ENCODE data around the gene BRAP.
"Not testable (repeated sequence)": the region's sequence is repeated elsewhere in the genome, so short reads cannot be mapped to it uniquely, and the experiment has no call there.

BRAP gene

DNA sequence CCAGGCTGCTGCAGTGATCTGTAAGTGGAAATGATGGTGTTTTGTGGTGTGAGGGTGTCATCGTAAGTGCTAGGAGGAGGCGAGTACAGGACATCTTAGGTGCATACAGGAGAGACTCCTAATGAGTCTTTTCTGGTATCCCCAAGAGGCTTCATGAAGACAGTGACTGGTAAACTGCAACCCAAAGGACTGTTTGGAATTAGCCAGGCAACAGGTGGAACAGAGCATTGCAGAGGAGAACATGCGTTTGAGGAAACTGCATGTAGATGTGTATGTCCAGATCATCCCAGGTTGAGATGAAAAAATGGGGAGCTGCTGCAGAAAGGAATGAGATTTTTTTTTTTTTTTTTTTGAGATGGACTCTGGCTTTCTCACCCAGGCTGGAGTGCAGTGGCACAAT is 5.5 kb upstream of the BRAP start:
- Mint-ChIP-seq H3K36me3 (peaks cover 11% of the 10 kb centered on the region), H3K27me3 (no peaks in the 10 kb centered on the region), H3K4me1 (peaks cover 16% of the 10 kb centered on the region), H3K4me3 (no peak overlapping the region), H3K27ac (no peak overlapping the region), H3K9me3 (no peaks in the 10 kb centered on the region)
- no peak for ATAC-seq (ENCODE audit: low read depth)
- DNase-seq (ENCODE audit: low spot score in 2 of 2) = no peak

DNA sequence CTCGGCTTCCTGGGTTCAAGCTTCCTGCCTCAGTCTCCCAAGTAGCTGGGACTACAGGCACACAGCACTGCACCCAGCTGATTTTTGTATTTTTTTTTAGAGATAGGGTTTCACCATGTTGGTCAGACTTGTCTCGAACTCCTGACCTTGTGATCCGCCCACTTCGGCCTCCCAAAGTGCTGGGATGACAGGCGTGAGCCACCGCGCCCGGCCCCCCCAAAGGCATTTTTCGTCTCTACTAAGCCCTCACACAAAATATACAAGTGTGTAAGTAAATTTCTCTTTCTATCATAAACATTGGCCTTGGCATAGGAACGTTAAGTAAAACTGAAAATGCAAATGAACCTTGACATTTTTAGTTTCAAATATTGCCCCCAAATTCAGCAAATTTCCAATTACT is 2.2 kb upstream of the BRAP start:
- ATAC-seq (ENCODE audit: low read depth) = no peak
- peaks cover 3% of the 10 kb centered on the region for H3K36me3 Mint-ChIP-seq
- H3K27me3 Mint-ChIP-seq = no peaks in the 10 kb centered on the region
- peaks cover 30% of the 10 kb centered on the region for H3K4me1 Mint-ChIP-seq
- no peak overlapping the region for H3K4me3 Mint-ChIP-seq
- DNase-seq (ENCODE audit: low spot score in 2 of 2) = no peak
- no peak overlapping the region for H3K27ac Mint-ChIP-seq
- H3K9me3 Mint-ChIP-seq = no peaks in the 10 kb centered on the region

DNA sequence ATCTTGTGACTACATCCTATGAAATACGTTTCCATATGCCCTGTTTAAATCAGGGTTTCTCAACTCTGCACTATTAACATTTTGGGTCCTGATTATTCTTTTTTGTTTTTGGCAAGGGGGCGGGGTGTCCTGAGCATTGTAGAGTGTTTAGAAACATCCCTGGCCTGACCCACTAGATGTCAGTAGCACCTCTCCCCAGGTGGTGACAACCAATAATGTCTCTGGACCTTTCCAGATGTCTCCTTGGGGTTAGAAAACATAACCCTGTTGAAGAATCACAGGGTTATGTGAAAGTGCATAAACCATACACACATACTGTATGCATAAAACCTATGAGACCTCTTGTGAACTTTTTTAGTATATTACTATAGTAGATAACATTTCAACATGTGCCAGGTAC is 1.5 kb upstream of the BRAP start:
- H3K9me3 Mint-ChIP-seq = no peaks in the 10 kb centered on the region
- peaks cover 5% of the 10 kb centered on the region for H3K36me3 Mint-ChIP-seq
- ATAC-seq (ENCODE audit: low read depth) (no peak), DNase-seq (ENCODE audit: low spot score in 2 of 2) (no peak)
- peak overlapping the region; percentile 95 for H3K27ac Mint-ChIP-seq
- H3K27me3 Mint-ChIP-seq = no peaks in the 10 kb centered on the region
- H3K4me1 Mint-ChIP-seq = peaks cover 29% of the 10 kb centered on the region
- peak overlapping the region; percentile 97 for H3K4me3 Mint-ChIP-seq

DNA sequence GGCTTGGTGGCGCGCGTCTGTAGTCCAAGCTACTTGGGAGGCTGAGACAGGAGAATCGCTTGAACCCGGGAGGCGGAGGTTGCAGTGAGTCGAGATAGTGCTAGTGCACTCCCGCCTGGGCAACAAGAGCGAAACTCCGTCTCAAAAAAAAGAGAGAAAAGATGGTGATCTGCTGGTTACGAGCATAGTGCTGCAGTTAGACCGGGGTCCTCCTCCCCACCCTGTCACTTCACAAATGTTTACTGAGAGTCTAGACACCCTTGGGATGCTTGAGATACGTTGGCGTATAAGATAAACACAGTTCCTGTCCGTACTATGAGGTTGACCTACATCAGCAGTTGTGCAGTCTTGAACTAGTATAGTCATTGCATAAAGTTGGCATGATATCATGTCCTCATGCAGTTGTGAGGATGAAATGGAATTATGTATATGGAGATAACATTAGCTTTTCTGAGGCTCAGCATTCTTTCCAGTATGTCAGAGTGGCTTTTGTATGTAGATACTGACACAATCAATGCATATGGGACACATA is 884 bp upstream of the BRAP start:
- no peak for DNase-seq (ENCODE audit: low spot score in 2 of 2)
- Mint-ChIP-seq H3K9me3 (no peaks in the 10 kb centered on the region), H3K27me3 (no peaks in the 10 kb centered on the region)

DNA sequence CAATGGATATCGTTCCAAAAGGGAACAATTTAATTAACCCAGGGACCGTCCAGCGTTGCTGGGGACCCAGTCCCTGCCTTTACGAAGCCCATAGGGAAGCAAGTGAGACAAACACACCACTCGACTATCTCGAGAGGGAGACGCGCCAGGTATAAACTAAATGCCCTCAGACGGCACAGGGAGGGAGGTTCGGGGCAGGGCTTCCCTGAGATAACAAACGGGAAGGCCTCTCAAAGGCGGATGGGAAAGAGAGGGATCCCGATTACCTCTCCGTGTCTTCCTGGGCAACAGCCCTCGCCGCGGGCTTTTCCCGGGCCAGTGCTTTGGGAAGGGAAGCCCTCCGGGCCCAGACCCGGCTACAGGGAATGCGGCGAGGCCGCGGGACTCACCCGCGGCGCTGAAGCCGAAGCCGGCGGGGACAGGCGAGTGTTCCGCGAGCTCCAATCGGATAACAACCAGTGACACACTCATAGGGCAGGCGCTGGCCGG is 390 bp downstream of the BRAP start:
- Mint-ChIP-seq H3K4me3 (peak overlapping the region; percentile 97), H3K36me3 (peaks cover 8% of the 10 kb centered on the region), H3K27ac (peak overlapping the region; percentile 95), H3K4me1 (peaks cover 24% of the 10 kb centered on the region), H3K27me3 (no peaks in the 10 kb centered on the region), H3K9me3 (no peaks in the 10 kb centered on the region)
- ATAC-seq (ENCODE audit: low read depth) (no peak), DNase-seq (ENCODE audit: low spot score in 2 of 2) (no peak)

More for the DNA sequence above, 884 bp upstream of the BRAP start:
- Mint-ChIP-seq H3K4me3 (peak overlapping the region; percentile 97), H3K36me3 (peaks cover 6% of the 10 kb centered on the region), H3K4me1 (peaks cover 27% of the 10 kb centered on the region), H3K27ac (peak overlapping the region; percentile 95)
- ATAC-seq (ENCODE audit: low read depth) = no peak

DNA sequence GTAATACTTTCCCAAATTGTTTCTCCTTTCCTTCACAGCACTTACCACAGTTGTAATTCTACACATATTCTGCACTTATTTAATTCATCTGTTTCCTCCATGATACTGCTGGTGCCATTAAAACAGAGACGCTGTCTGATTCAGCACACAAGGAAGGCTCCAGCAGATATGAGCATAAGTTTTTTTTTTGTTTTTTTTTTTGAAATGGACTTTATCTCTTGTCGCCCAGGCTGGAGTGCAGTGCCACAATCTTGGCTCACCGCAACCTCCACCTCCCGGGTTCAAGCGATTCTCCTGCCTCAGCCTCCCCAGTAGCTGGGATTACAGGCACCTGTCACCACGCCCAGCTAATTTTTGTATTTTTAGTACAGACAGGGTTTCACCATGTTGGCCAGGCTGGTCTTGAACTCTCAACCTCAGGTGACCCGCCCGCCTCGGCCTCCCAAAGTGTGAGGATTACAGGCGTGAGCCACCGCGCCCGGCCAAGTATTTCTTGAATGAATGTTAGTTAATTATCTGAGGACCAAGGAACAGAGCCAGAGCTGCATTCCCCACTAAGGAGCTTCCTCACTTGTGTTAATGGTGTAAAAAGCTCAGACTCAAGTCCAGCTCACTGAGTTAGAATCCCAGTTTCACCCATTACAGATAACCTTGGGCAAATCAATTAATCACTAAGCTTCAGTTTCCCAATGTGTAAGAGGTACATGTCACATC is 1.1 kb downstream of the BRAP start:
- Mint-ChIP-seq H3K4me1 (peaks cover 24% of the 10 kb centered on the region), H3K4me3 (peak overlapping the region; percentile 97), H3K27ac (peak overlapping the region; percentile 95)
- not testable (repeated sequence) for H3K27me3 Mint-ChIP-seq; DNase-seq (ENCODE audit: low spot score in 2 of 2); H3K36me3 Mint-ChIP-seq; ATAC-seq (ENCODE audit: low read depth); H3K9me3 Mint-ChIP-seq

DNA sequence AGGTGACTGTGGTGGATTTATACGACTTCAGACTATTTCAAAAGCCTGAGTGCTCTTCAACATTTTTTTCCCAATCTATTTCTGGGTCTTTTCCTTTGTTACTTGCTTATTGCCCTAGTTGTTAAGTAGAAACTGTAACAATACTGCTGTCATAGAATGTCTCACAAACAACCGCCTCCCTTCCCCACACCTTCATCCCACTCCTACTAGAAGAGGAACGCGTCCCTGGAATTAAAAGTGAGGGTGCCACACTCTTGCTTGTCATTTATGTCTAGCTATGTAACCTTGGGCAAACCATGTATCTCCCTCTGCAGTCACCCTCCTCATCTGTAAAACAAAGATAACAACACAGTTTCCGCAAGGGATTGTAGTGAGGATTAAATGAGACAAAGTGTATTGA is 8.6 kb downstream of the BRAP start:
- H3K4me1 Mint-ChIP-seq = no peaks in the 10 kb centered on the region
- no peak overlapping the region for H3K4me3 Mint-ChIP-seq
- DNase-seq (ENCODE audit: low spot score in 2 of 2) (no peak), ATAC-seq (ENCODE audit: low read depth) (no peak)
- H3K27ac Mint-ChIP-seq = no peak overlapping the region
- no peaks in the 10 kb centered on the region for H3K9me3 Mint-ChIP-seq
- H3K27me3 Mint-ChIP-seq = no peaks in the 10 kb centered on the region
- peaks cover 10% of the 10 kb centered on the region for H3K36me3 Mint-ChIP-seq

DNA sequence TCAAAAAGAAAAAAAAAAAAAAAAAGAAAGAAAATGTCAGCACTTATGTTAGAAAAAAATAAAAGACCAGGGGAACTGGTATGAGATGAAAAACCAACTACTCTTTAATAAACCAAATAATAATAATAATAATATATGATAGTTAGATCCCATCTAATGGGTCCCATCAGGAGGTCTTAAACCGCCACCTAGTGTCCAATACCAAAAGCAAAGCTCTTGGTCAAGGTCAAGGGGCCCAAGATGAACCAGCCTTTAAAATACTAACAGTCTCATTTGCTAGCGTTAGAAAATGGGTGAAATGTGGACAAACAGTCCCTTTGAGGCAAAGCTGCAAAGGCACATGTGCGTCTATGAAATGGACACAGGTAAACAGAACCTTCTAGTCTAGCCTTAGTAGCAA is 12.3 kb downstream of the BRAP start:
- Mint-ChIP-seq H3K27ac (no peak overlapping the region), H3K4me1 (no peaks in the 10 kb centered on the region), H3K36me3 (peaks cover 17% of the 10 kb centered on the region), H3K27me3 (no peaks in the 10 kb centered on the region), H3K9me3 (no peaks in the 10 kb centered on the region), H3K4me3 (no peak overlapping the region)
- no peak for DNase-seq (ENCODE audit: low spot score in 2 of 2)
- no peak for ATAC-seq (ENCODE audit: low read depth)

DNA sequence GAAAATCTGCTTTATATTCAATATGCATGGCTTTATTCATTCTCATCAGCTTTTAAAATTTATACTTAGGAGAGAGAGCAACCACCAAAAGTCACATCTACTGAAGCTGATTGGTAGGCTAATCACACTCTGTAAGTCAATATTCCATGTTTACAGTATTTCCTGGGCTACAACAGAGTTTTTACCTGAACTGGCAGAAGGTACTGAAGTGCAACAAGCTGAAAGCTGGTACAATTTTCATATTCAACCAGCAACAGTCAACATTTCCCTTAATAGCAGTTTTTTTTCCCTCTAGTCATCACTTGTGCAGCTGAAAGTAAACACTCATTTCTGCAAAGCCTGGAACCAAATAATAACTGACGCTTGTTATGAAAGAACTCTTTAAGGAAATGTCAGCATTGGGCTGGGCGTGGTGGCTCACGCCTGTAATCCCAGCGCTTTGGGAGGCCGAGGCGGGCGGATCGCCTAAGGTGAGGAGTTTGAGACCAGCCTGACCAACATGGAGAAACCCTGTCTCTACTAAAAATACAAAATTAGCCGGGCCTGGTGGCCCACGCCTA is 12.9 kb downstream of the BRAP start:
- Mint-ChIP-seq H3K36me3 (peaks cover 17% of the 10 kb centered on the region), H3K27ac (no peak overlapping the region)

DNA sequence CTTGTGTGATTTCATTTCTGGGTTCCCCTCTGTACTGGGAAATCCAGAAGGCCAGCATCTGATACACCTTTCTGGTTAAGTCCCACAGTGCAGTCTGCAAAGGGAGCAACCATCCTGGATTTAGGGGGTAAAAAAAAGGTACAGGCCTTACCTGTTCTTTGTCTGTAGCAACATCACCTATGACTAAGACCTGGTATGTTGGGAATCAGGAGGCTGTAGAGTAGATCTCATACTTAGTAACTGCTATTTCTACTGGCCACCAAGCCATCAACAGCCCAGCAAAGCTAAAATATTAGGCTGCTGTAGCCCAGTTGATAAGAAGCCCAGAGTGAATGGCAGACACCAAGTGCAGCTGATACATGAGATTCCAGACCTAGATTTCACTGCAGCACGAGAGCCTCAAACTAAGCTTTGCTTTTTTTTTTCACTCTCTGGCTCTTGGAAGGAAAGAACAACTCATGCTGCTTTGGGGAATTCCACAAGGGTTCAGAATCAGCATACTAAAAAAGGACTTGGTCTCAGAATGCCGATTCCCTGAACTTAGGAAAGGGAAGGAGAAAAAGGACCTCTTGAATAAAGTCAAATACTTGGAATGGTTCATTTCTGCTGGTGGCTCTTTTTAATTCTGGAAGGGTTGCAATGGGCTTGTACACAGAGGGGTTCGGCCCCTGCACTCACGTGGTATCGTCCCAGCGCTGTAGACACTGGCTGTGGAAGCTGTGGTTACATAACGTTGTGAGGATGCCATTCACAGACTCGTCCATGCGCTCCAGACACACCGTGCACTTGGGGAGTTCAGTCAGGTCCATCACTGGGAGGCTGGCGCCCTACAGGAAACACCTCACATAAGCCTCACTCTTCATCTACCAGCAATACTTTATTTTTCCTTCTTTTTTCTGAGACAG is 20.5 kb downstream of the BRAP start:
- H3K27me3 Mint-ChIP-seq = no peaks in the 10 kb centered on the region
- no peaks in the 10 kb centered on the region for H3K9me3 Mint-ChIP-seq
- peaks cover 26% of the 10 kb centered on the region for H3K36me3 Mint-ChIP-seq
- no peaks in the 10 kb centered on the region for H3K4me1 Mint-ChIP-seq
- DNase-seq (ENCODE audit: low spot score in 2 of 2) (no peak), ATAC-seq (ENCODE audit: low read depth) (no peak)
- no peak overlapping the region for H3K4me3 Mint-ChIP-seq
- no peak overlapping the region for H3K27ac Mint-ChIP-seq

More for the DNA sequence above, 12.9 kb downstream of the BRAP start:
- H3K9me3 Mint-ChIP-seq = no peaks in the 10 kb centered on the region
- H3K4me1 Mint-ChIP-seq = no peaks in the 10 kb centered on the region
- no peak overlapping the region for H3K4me3 Mint-ChIP-seq
- DNase-seq (ENCODE audit: low spot score in 2 of 2) (no peak), ATAC-seq (ENCODE audit: low read depth) (no peak)
- H3K27me3 Mint-ChIP-seq = no peaks in the 10 kb centered on the region

DNA sequence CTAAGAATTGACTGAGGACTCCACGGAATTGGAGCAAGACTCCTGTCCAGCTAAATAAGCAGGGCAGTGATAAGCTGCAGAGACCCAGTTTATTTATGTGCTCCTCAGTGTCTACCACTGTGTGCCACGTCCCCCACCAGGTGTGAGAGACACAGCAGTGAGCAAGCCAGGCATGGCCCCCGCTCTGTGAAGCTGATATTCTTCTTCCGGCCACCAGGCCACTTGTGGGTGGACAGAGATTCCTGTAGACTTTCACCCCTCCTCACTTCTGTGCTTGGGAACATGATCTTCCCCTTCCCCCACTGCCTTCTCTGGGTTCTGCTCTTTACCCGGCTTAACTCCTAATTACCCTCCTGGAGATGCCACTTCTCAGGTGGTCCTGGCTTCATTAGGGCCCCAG is 21.3 kb downstream of the BRAP start:
- ATAC-seq (ENCODE audit: low read depth) = no peak
- H3K4me1 Mint-ChIP-seq = no peaks in the 10 kb centered on the region
- no peaks in the 10 kb centered on the region for H3K27me3 Mint-ChIP-seq
- no peak for DNase-seq (ENCODE audit: low spot score in 2 of 2)
- no peak overlapping the region for H3K4me3 Mint-ChIP-seq
- no peak overlapping the region for H3K27ac Mint-ChIP-seq
- peaks cover 24% of the 10 kb centered on the region for H3K36me3 Mint-ChIP-seq
- H3K9me3 Mint-ChIP-seq = no peaks in the 10 kb centered on the region

DNA sequence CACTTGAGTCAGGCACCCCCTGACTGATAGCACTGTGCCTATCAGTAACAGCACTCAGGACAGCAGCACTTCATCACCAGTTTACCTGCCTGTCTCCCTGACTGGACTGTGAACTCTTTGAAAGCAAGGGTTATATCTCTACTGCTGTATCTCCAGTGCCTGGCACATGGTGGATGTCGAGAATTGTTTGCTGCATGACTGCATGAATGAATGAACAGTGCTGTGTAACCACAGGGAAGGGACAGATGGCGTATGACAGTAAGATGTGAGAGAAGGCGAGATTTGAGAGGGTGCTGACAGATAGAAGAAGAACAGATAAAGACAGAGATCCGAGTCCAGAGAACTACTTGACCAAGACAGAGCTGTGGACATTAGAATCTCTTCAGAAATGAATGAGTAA is 29.7 kb downstream of the BRAP start:
- Mint-ChIP-seq H3K27me3 (no peaks in the 10 kb centered on the region), H3K36me3 (peaks cover 23% of the 10 kb centered on the region), H3K4me3 (no peak overlapping the region), H3K9me3 (no peaks in the 10 kb centered on the region), H3K4me1 (no peaks in the 10 kb centered on the region), H3K27ac (no peak overlapping the region)
- DNase-seq (ENCODE audit: low spot score in 2 of 2) = no peak
- no peak for ATAC-seq (ENCODE audit: low read depth)

DNA sequence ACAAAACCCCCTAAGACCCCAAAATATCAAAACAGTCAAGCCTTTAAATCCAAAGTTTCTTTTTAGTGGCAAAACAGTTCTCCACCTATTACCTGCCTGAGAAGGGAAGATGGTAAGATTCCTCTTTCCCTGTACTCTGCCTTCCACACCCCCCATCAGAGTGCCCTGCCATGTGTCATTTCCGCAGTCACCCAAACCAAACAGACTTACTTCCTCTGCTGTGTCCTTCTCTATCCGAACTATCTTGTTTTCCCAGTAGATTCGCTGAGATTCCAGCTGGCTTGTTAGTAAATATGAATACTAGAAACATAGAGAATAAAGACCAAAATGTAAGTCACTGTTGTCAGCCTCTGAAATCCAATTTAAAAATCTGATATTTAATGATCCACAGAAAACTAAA is 30.4 kb downstream of the BRAP start:
- H3K27ac Mint-ChIP-seq = peak overlapping the region; percentile 36
- no peaks in the 10 kb centered on the region for H3K4me1 Mint-ChIP-seq
- H3K27me3 Mint-ChIP-seq = no peaks in the 10 kb centered on the region
- H3K36me3 Mint-ChIP-seq = peaks cover 21% of the 10 kb centered on the region
- no peak for ATAC-seq (ENCODE audit: low read depth)
- no peak for DNase-seq (ENCODE audit: low spot score in 2 of 2)
- no peaks in the 10 kb centered on the region for H3K9me3 Mint-ChIP-seq
- no peak overlapping the region for H3K4me3 Mint-ChIP-seq

DNA sequence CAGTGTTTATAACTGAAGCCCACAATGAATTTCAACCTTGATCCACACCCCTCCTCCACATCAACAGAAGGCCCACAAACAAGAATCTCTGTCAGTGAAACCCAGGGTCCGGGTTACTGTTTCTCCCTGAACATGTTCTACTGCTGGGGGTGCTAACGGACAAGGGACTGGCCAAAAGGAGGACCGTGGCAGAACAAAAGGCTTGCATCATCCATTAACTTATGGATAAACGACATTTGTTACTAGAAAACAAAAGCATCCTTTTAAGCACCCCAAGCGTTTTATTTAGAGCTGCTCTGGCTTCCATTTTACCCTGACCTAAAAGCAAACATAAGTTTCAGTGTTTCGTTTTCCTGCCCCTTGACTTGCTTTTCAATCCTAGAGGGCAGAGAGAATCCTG is 32.2 kb downstream of the BRAP start:
- H3K4me3 Mint-ChIP-seq = no peak overlapping the region
- no peaks in the 10 kb centered on the region for H3K4me1 Mint-ChIP-seq
- H3K27ac Mint-ChIP-seq = no peak overlapping the region
- ATAC-seq (ENCODE audit: low read depth) (no peak), DNase-seq (ENCODE audit: low spot score in 2 of 2) (no peak)
- no peaks in the 10 kb centered on the region for H3K27me3 Mint-ChIP-seq
- peaks cover 21% of the 10 kb centered on the region for H3K36me3 Mint-ChIP-seq
- H3K9me3 Mint-ChIP-seq = no peaks in the 10 kb centered on the region

Measured in memory B cell (primary cell).